Cardiac fibroblast (primary cell): ENCODE data around the gene PNKD.
A peak's percentile ranks its signal among the peaks of the same experiment; 100 is the strongest.

Experiments used
- DNase-seq, 2 donors: peaks; one replicate each; pipeline versions ENCODE4 v3.0.0 to v3.0.0-alpha.2; 2010; ENCODE audit warnings: low read depth in 2 of 2
- H3K4me3 ChIP-seq, 2 donors: replicated peaks in 1 of 2; 1 replicate in 1 of 2; 2 replicates in 1 of 2; pipeline ENCODE4 v1.5.1; 2011; ENCODE audit warnings: low read depth in 2 of 2, low read length in 2 of 2, mild to moderate bottlenecking in 2 of 2, moderate library complexity in 1 of 2
- TF ChIP-seq, protein P1 (sequence below): IDR thresholded peaks from one replicate; pipeline ENCODE4 v1.5.1; 2011; ENCODE audit warnings: low read depth, mild to moderate bottlenecking, low read length, inconsistent platforms

Gene PNKD

DNA sequence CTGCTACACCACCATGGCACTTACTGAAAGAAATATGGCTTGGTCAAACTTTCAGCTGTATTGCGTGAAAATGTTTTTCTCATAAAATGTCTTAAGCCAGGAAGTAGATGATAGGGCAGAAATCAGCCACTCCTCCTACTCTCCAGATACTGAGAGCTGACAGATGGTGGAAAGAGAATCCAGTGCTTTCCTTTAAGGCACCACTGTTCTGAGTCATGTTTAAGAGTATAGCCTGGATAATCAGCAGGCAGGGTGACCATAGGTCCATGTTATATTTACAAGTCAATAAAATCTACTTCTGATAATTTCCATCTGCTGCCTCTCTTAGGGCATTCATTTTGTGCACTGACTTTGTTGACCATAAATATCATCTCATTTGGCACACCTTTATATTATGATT lies 31.4 kb upstream of the PNKD start:
- TF ChIP-seq, protein P1, sequence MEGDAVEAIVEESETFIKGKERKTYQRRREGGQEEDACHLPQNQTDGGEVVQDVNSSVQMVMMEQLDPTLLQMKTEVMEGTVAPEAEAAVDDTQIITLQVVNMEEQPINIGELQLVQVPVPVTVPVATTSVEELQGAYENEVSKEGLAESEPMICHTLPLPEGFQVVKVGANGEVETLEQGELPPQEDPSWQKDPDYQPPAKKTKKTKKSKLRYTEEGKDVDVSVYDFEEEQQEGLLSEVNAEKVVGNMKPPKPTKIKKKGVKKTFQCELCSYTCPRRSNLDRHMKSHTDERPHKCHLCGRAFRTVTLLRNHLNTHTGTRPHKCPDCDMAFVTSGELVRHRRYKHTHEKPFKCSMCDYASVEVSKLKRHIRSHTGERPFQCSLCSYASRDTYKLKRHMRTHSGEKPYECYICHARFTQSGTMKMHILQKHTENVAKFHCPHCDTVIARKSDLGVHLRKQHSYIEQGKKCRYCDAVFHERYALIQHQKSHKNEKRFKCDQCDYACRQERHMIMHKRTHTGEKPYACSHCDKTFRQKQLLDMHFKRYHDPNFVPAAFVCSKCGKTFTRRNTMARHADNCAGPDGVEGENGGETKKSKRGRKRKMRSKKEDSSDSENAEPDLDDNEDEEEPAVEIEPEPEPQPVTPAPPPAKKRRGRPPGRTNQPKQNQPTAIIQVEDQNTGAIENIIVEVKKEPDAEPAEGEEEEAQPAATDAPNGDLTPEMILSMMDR, result no peak
- DNase-seq, result no peak
- H3K4me3 ChIP-seq, result no peak overlapping the region

DNA sequence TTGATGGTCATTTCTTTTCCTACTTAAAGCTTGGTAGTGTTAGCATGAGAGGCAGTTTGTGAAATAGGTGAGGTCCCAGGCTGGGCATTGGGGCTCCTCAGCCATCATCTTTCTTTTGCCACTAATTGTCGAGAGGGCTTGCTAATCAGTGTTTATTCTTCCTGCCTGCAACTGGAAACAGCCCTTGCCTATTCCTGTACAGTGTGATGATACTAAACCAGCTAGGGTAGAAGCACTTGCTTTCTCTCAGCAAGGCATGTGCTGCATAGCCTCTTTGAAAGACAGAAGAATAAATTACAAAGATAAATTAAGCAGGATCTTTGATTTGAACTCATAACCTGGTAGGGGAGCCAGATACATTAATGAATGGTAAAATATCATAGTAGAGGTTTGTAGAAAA lies 26.1 kb upstream of the PNKD start:
- no peak overlapping the region for H3K4me3 ChIP-seq
- TF ChIP-seq, protein P1, result no peak

GRCh38 chr2:218244665-218245064 lies 25.7 kb upstream of the PNKD start:
- DNase-seq, result no peak
- TF ChIP-seq, protein P1, result no peak
- no peak overlapping the region for H3K4me3 ChIP-seq

More for the DNA sequence above, 26.1 kb upstream of the PNKD start:
- no peak for DNase-seq

DNA sequence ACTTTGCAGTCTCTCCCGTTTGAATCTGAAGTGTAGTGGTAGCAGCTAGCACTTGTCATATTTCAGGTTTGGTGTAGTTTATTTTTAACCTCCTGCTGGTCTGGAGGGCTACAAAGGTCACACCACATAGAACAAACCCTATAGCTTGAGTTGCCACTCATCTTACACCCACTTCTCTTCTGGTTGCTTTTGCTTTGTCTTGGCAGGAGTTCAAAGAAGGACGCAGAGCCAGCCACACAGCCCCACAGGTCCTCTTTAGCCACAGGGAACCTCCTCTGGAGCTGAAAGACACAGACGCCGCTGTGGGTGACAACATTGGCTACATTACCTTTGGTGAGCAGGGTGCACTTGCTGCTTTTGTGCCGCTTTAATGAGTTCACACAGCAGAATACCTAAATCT lies 25.1 kb upstream of the PNKD start:
- TF ChIP-seq, protein P1, result no peak
- DNase-seq, result no peak
- H3K4me3 ChIP-seq, result no peak overlapping the region

DNA sequence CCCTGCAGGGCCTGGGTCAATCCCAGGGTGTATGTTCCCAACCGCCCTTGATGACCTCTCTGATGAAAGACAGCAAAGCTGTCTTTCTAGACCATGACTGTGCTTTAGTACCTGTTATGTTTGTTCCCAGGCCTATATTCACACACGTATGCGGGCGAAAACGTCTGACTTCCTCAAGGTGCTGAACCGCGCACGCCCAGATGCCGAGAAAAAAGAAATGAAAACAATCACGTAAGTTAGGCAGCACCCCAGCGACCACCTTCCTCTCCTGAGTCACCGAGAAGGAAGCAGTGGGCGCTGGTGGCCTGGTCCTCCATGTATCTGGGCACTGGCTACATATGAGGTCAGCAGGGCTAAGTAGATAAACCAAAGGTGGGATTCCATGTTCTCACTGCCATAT lies 20.6 kb upstream of the PNKD start:
- no peak overlapping the region for H3K4me3 ChIP-seq
- TF ChIP-seq, protein P1, result no peak
- DNase-seq, result no peak

GRCh38 chr2:218252509-218253231 lies 17.6 kb upstream of the PNKD start:
- TF ChIP-seq, protein P1, result no peak
- DNase-seq, result peak in 1 of 2 donors; percentile 27
- H3K4me3 ChIP-seq, result no peak overlapping the region

DNA sequence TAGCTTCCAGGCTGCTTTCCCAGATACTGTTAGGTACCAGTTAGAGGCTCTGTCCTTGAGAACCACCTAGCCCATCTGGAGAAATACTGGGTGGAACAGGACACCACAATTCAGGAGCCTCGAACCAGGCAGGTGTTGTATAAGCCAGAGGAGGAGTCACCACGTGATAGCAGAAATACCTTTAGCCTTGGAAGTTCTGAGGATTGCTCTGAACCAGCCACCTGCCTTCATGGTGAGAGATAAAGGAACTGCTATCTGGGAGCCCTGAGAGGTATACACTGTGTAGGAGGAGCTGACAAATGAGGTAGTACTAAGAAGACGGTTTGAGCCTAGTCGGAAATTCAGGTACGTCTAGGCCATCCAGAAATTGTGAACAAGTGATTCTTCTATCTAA lies 17.1 kb upstream of the PNKD start:
- H3K4me3 ChIP-seq, result no peak overlapping the region
- TF ChIP-seq, protein P1, result no peak
- DNase-seq, result no peak
